DND-41 (cell line): ENCODE results near the gene ADNP2.

Source experiments
- EZH2 ChIP-seq: IDR thresholded peaks from 3 replicates; pipeline ENCODE4 v1.6.1; 2012; ENCODE audit warnings: borderline replicate concordance, low read depth, mild to moderate bottlenecking, moderate library complexity, low read length, inconsistent platforms; ENCODE audit not compliant: severe bottlenecking
- TF ChIP-seq, protein P1 (sequence below): IDR thresholded peaks from 2 replicates; pipeline ENCODE4 v1.5.1; 2012; ENCODE audit warnings: borderline replicate concordance, low read length, moderate library complexity, mild to moderate bottlenecking; ENCODE audit not compliant: poor library complexity, severe bottlenecking; ENCODE audit errors: extremely low read depth

GRCh38 chr18:80172056-80172455 lies 63.0 kb downstream of the ADNP2 start:
- TF ChIP-seq, protein P1, sequence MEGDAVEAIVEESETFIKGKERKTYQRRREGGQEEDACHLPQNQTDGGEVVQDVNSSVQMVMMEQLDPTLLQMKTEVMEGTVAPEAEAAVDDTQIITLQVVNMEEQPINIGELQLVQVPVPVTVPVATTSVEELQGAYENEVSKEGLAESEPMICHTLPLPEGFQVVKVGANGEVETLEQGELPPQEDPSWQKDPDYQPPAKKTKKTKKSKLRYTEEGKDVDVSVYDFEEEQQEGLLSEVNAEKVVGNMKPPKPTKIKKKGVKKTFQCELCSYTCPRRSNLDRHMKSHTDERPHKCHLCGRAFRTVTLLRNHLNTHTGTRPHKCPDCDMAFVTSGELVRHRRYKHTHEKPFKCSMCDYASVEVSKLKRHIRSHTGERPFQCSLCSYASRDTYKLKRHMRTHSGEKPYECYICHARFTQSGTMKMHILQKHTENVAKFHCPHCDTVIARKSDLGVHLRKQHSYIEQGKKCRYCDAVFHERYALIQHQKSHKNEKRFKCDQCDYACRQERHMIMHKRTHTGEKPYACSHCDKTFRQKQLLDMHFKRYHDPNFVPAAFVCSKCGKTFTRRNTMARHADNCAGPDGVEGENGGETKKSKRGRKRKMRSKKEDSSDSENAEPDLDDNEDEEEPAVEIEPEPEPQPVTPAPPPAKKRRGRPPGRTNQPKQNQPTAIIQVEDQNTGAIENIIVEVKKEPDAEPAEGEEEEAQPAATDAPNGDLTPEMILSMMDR, result no peak
- no peak for TF ChIP-seq EZH2
